Mucosa of descending colon (tissue), 3 donors: Measurements from ENCODE around the gene S1PR5. TPM values are rescaled to one million over a fixed set of nuclear protein-coding genes. Genes with fewer than 3 reads are reported as not detected.

ENCODE experiments used
- ATAC-seq: fragments of 200-7000 bp; cut with Tn5 transposase; one replicate; pipeline ENCODE4 v1.9.1; 2020; ENCODE audit warnings: mild to moderate bottlenecking, moderate library complexity
- DNase-seq, 3 donors: peaks; one replicate each; pipeline ENCODE4 v3.0.0-alpha.2; 2020
- H3K36me3 ChIP-seq: fragments of 200-600 bp; one replicate; pipeline ENCODE4 v1.8.0; 2021; ENCODE audit warnings: low read depth, mild to moderate bottlenecking
- H3K4me1 ChIP-seq: fragments of 200-600 bp; one replicate; pipeline ENCODE4 v1.8.0; 2021; ENCODE audit warnings: low read depth, mild to moderate bottlenecking
- H3K4me3 ChIP-seq: fragments of 200-600 bp; one replicate; pipeline ENCODE4 v1.8.0; 2021; ENCODE audit warnings: mild to moderate bottlenecking
- H3K9me3 ChIP-seq: fragments of 200-600 bp; one replicate; pipeline ENCODE4 v1.8.0; 2021; ENCODE audit warnings: mild to moderate bottlenecking
- intact Hi-C, 2 donors: fragments of 100-400 bp; cut with DNase I in 1 of 2; cut with micrococcal nuclease in 1 of 2; formaldehyde crosslinking; loops; one replicate each; pipeline versions ENCODE4 v1.11.0 to v1.11.1; 2022; cut with DNase I, micrococcal nuclease
- total RNA-seq, 3 donors: library from RNA; stranded (reverse); fragmentation: NEBNext Ultra II Directional in 2 of 3; extraction: Animal tissue kit (Norgen Biotek cat#: 25700) in 2 of 3; gene quantifications; one replicate each; pipeline versions ENCODE4 v1.2.1 to v1.2.4, GENCODE V29; 2021 to 2023
- TF ChIP-seq, protein P1 (sequence below): fragments of 200-600 bp; IDR thresholded peaks from one replicate; pipeline ENCODE4 v1.8.0; 2022; ENCODE audit warnings: antibody characterized with exemption, mild to moderate bottlenecking
- donor health status: DM: no; HTN: no; CAD: no; lungs with moderate emphysema.
- donor health status: DM: no; HTN: no; CAD: no.
- donor health status: DM: no; HTN: yes; CAD: no.

Gene S1PR5
- total RNA-seq, 3 donors from 2014 or later, result 0.23 to 0.31 TPM; not detected in 1

DNA sequence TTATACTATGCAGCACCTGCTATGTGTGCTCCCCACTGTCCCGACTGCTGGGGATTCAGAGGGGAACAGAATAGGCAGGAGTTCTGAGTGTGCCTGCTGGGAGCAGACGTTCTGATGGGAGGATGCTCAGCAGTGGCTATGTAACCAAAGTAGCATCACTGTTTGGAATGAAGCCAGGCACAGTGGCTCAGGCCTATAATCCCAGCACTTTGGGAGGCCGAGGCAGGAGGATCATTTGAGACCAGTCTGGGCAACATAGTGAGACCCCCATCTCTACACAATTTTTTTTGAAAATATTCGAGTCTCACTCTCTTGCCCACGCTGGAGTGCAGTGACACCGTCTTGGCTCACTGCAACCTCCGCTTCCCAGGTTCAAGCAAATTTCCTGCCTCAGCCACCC is 32.5 kb upstream of the S1PR5 start:
- H3K4me3 ChIP-seq, result no peak overlapping the region
- intact Hi-C loops, result no loop called here
- TF ChIP-seq, protein P1, sequence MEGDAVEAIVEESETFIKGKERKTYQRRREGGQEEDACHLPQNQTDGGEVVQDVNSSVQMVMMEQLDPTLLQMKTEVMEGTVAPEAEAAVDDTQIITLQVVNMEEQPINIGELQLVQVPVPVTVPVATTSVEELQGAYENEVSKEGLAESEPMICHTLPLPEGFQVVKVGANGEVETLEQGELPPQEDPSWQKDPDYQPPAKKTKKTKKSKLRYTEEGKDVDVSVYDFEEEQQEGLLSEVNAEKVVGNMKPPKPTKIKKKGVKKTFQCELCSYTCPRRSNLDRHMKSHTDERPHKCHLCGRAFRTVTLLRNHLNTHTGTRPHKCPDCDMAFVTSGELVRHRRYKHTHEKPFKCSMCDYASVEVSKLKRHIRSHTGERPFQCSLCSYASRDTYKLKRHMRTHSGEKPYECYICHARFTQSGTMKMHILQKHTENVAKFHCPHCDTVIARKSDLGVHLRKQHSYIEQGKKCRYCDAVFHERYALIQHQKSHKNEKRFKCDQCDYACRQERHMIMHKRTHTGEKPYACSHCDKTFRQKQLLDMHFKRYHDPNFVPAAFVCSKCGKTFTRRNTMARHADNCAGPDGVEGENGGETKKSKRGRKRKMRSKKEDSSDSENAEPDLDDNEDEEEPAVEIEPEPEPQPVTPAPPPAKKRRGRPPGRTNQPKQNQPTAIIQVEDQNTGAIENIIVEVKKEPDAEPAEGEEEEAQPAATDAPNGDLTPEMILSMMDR, result no peak
- DNase-seq (no peak), ATAC-seq (no peak)
- peaks cover 31% of the 10 kb centered on the region for H3K4me1 ChIP-seq
- no peaks in the 10 kb centered on the region for H3K9me3 ChIP-seq
- H3K36me3 ChIP-seq, result peaks cover 21% of the 10 kb centered on the region

- TF ChIP-seq, protein P1, result no peak
- peaks cover 28% of the 10 kb centered on the region for H3K4me1 ChIP-seq
- intact Hi-C loops, result no loop called here
- ATAC-seq (no peak), DNase-seq (no peak)
- no peak overlapping the region for H3K4me3 ChIP-seq
- H3K36me3 ChIP-seq, result peaks cover 21% of the 10 kb centered on the region
- H3K9me3 ChIP-seq, result no peaks in the 10 kb centered on the region
These were observed 31.6 kb upstream of the S1PR5 start for GRCh38 chr19:10548746-10549276.

GRCh38 chr19:10546817-10547216 is 29.6 kb upstream of the S1PR5 start:
- H3K4me1 ChIP-seq, result peaks cover 33% of the 10 kb centered on the region
- DNase-seq (no peak), ATAC-seq (no peak)
- no peak overlapping the region for H3K4me3 ChIP-seq
- peaks cover 21% of the 10 kb centered on the region for H3K36me3 ChIP-seq
- TF ChIP-seq, protein P1, result no peak
- intact Hi-C loops, result no loop called here
- no peaks in the 10 kb centered on the region for H3K9me3 ChIP-seq

DNA sequence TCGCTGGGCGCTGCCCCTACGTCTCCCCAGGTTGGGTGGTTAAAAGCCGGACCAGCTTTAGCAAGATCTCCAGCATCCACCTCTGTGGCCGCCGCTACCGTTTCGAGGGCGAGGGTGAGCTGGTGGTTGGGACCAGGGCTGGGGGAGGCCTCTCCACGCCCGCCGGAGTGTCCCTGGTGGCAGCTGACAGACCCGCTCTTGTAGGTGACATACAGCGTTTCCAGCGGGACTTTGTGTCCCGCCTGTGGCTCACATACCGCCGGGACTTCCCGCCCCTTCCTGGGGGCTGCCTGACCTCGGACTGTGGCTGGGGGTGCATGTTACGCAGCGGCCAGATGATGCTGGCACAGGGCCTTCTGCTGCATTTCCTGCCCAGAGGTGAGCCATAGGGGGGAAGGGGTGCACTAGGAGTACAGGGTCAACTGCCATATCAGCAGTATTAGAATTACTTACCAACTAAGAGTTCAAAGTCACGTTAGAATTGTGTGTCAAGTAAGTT is 27.6 kb upstream of the S1PR5 start:
- intact Hi-C loops, result no loop called here
- no peak for ATAC-seq
- Histone ChIP-seq H3K4me3 (peak overlapping the region; percentile 95), H3K36me3 (peaks cover 15% of the 10 kb centered on the region), H3K4me1 (peaks cover 24% of the 10 kb centered on the region), H3K9me3 (no peaks in the 10 kb centered on the region)
- TF ChIP-seq, protein P1, result no peak
- peak in 2 of 3 donors; percentile 58 to 66 for DNase-seq

DNA sequence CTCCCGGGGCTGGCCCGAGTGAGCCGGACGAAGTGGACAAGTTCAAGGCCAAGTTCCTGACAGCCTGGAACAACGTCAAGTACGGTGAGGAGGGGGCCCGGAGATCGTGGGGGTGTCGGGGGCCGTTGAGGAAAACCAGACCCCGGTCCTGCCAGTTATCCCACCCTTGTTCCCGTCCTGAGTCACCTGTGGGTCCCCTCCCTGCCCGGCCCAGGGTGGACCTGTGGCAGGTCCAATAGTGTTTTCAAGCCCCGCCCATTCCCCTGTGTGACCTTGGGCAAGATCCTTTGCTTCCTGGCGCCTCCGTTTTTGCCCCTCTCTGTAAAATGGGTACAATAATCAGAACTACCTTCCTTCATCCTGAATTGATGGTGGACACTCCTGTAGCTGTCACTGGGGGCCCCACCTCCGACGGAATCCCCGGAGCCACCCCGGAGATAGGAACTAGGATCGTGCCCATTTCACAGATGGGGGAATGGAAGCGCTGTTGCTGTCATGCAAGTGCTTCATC is 27.1 kb upstream of the S1PR5 start:
- intact Hi-C loops, result no loop called here
- Histone ChIP-seq H3K36me3 (peaks cover 10% of the 10 kb centered on the region), H3K4me1 (peaks cover 19% of the 10 kb centered on the region), H3K9me3 (no peaks in the 10 kb centered on the region), H3K4me3 (peak overlapping the region; percentile 95)
- ATAC-seq (peak; percentile 72), DNase-seq (peak; percentile 82 to 89 (median 82))
- TF ChIP-seq, protein P1, result no peak
